Erythroblast (primary cell): ENCODE data around the gene TRAF7.

Source experiments
- GATA1 ChIP-seq: IDR thresholded peaks from 2 replicates; pipeline ENCODE4 v1.6.1; 2011; ENCODE audit warnings: low read depth, mild to moderate bottlenecking, control low read depth, low read length, moderate library complexity
- POLR2A ChIP-seq: IDR thresholded peaks from 2 replicates; pipeline ENCODE4 v1.6.1; 2011; ENCODE audit warnings: mild to moderate bottlenecking, low read length

GRCh38 chr16:2198283-2198682 lies 42.7 kb downstream of the TRAF7 start:
- no peak for TF ChIP-seq POLR2A
- TF ChIP-seq GATA1 = no peak
